Measurements from ENCODE around the gene ZNF236.

DNA sequence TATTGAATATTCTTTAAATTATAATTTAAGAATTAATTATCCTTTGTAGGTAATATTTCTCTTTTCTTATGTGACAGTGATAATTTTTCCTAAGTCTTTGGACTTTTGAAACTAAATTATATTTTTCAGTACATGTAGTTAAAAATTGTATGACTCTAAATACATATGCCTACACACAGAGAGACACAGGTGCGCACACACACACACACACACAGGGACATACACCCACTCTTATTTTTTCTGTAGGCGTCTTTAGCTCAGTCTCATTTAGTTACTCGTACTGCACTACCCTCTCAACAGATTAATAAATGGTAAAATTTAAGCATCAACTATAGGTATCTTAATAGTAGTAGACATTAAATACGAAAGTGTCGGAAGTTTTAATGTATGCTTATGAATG, 56.1 kb downstream of the ZNF236 start:
- TF ChIP-seq CTCF (IDR thresholded peaks at IDR 0.05; ENCODE audit: extremely low read depth in 1 of 2, insufficient read depth in 1 of 2, low read depth in 1 of 2, low read length in 2 of 2) (no peak), MYC (IDR thresholded peaks at IDR 0.05; ENCODE audit: low read depth, low read length) (no peak)

Measured in endothelial cell of umbilical vein (primary cell).